Spleen (tissue), 7 donors: ENCODE results near the gene PCDHA11.

ENCODE experiments used
- POLR2A ChIP-seq, 3 donors: fragments of 450-650 bp; IDR thresholded peaks; one replicate each; pipeline ENCODE4 v1.5.1; 2017; ENCODE audit warnings: antibody characterized with exemption in 3 of 3, mild to moderate bottlenecking in 1 of 3
- POLR2AphosphoS5 ChIP-seq, 3 donors: sonication (generic); formaldehyde crosslinking; IDR thresholded peaks; one replicate each; pipeline ENCODE4 v1.5.1; 2017; ENCODE audit warnings: antibody characterized with exemption in 3 of 3
- TF ChIP-seq, protein P1 (sequence below), 11 experiments: fragments of 200-600 bp in 7 of 11; fragments of 450-650 bp in 4 of 11; sonication (generic) in 4 of 11; IDR thresholded peaks in 8 of 11; conservative IDR thresholded peaks in 3 of 11; 1 replicate in 7 of 11; 2 replicates in 4 of 11; pipeline versions ENCODE4 v1.4.0 to v1.8.0; 2016 to 2021; ENCODE audit warnings: antibody characterized with exemption in 11 of 11, inconsistent platforms in 4 of 11, mild to moderate bottlenecking in 1 of 11
- donor health status: DM: no; HTN: no; CAD: no; lungs with moderate emphysema.
- donor health status: DM: no; HTN: no; CAD: no.
- donor health status: DM: no; HTN: no; CAD: no.

DNA sequence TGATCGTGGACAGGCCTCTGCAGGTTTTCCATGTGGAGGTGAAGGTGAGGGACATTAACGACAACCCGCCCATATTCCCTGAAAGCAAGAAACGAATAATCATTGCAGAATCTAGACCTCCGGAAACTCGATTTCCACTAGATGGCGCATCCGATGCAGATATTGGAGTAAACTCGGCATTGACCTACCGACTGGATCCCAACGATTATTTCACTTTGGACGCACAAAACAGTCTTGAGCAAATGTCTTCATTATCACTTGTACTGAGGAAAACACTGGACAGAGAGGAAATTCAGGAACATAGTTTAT is 13.8 kb downstream of the PCDHA11 start:
- TF ChIP-seq, protein P1, sequence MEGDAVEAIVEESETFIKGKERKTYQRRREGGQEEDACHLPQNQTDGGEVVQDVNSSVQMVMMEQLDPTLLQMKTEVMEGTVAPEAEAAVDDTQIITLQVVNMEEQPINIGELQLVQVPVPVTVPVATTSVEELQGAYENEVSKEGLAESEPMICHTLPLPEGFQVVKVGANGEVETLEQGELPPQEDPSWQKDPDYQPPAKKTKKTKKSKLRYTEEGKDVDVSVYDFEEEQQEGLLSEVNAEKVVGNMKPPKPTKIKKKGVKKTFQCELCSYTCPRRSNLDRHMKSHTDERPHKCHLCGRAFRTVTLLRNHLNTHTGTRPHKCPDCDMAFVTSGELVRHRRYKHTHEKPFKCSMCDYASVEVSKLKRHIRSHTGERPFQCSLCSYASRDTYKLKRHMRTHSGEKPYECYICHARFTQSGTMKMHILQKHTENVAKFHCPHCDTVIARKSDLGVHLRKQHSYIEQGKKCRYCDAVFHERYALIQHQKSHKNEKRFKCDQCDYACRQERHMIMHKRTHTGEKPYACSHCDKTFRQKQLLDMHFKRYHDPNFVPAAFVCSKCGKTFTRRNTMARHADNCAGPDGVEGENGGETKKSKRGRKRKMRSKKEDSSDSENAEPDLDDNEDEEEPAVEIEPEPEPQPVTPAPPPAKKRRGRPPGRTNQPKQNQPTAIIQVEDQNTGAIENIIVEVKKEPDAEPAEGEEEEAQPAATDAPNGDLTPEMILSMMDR (IDR thresholded peaks at IDR 0.05 in 8 of 11, conservative IDR thresholded peaks at IDR 0.05 in 3 of 11), result no peak
- TF ChIP-seq POLR2A (IDR thresholded peaks at IDR 0.05) (no peak), POLR2AphosphoS5 (IDR thresholded peaks at IDR 0.05) (no peak)
